ENCODE measurements around the gene ZEB1.
"Not testable (repeated sequence)": the region's sequence is repeated elsewhere in the genome, so short reads cannot be mapped to it uniquely, and the experiment has no call there.

Gene ZEB1

GRCh38 chr10:31508234-31508633 is 189.2 kb downstream of the ZEB1 start:
- no peak for DNase-seq (ENCODE audit: low read depth)

GRCh38 chr10:31508882-31509281 is 189.9 kb downstream of the ZEB1 start:
- DNase-seq (ENCODE audit: low read depth), result no peak

GRCh38 chr10:31509989-31510388 is 191.0 kb downstream of the ZEB1 start:
- DNase-seq (ENCODE audit: low read depth), result no peak

- no peak for DNase-seq (ENCODE audit: low read depth)
These were observed 196.1 kb downstream of the ZEB1 start for GRCh38 chr10:31515116-31515515.

- no peak for DNase-seq (ENCODE audit: low read depth)
These were observed 196.9 kb downstream of the ZEB1 start for GRCh38 chr10:31515819-31516402.

- DNase-seq (ENCODE audit: low read depth), result no peak
These were observed 202.2 kb downstream of the ZEB1 start for GRCh38 chr10:31520986-31521831.

GRCh38 chr10:31522820-31523219 is 203.8 kb downstream of the ZEB1 start:
- no peak for DNase-seq (ENCODE audit: low read depth)

GRCh38 chr10:31524460-31524859 is 205.4 kb downstream of the ZEB1 start:
- no peak for DNase-seq (ENCODE audit: low read depth)

- DNase-seq (ENCODE audit: low read depth), result no peak
These were observed 207.2 kb downstream of the ZEB1 start for GRCh38 chr10:31526178-31526577.

GRCh38 chr10:31526681-31527080 is 207.7 kb downstream of the ZEB1 start:
- DNase-seq (ENCODE audit: low read depth), result no peak

GRCh38 chr10:31528831-31529230 is 209.8 kb downstream of the ZEB1 start:
- DNase-seq (ENCODE audit: low read depth), result no peak

GRCh38 chr10:31536302-31536701 is 217.3 kb downstream of the ZEB1 start:
- no peak for DNase-seq (ENCODE audit: low read depth)

- DNase-seq (ENCODE audit: low read depth), result no peak
These were observed 230.9 kb downstream of the ZEB1 start for GRCh38 chr10:31549896-31550295.

GRCh38 chr10:31554556-31554955 is 235.5 kb downstream of the ZEB1 start:
- DNase-seq (ENCODE audit: low read depth), result no peak

GRCh38 chr10:31557854-31558253 is 238.8 kb downstream of the ZEB1 start:
- DNase-seq (ENCODE audit: low read depth), result no peak

GRCh38 chr10:31568252-31568861 is 249.3 kb downstream of the ZEB1 start:
- DNase-seq (ENCODE audit: low read depth), result not testable (repeated sequence)

- no peak for DNase-seq (ENCODE audit: low read depth)
These were observed 255.6 kb downstream of the ZEB1 start for GRCh38 chr10:31574577-31574976.

GRCh38 chr10:31578181-31578852 is 259.3 kb downstream of the ZEB1 start:
- DNase-seq (ENCODE audit: low read depth), result no peak

- DNase-seq (ENCODE audit: low read depth), result no peak
These were observed 259.9 kb downstream of the ZEB1 start for GRCh38 chr10:31578951-31579350.
